Right lung (tissue), 5 donors: Measurements from ENCODE around the gene CDNF. TPM values are rescaled to one million over a fixed set of nuclear protein-coding genes. Genes with fewer than 3 reads are reported as not detected.
"Not testable (repeated sequence)": the region's sequence is repeated elsewhere in the genome, so short reads cannot be mapped to it uniquely, and the experiment has no call there.

Source experiments
- DNase-seq, 2 donors: peaks; one replicate each; pipeline ENCODE4 v3.0.0-alpha.2; 2013
- polyA plus RNA-seq, 5 donors: library from polyadenylated mRNA; unstranded; fragments of 120-200 nt; gene quantifications; one replicate each; pipeline versions ENCODE4 v1.2.1 to v1.2.3, GENCODE V29; 2013; ENCODE audit warnings: inconsistent platforms in 1 of 5, low replicate concordance in 1 of 5; ENCODE audit not compliant: insufficient read length in 5 of 5, insufficient read depth in 1 of 5

Gene CDNF
- polyA plus RNA-seq, 5 donors: 3.2 to 4.4 (median 3.5) TPM

DNA sequence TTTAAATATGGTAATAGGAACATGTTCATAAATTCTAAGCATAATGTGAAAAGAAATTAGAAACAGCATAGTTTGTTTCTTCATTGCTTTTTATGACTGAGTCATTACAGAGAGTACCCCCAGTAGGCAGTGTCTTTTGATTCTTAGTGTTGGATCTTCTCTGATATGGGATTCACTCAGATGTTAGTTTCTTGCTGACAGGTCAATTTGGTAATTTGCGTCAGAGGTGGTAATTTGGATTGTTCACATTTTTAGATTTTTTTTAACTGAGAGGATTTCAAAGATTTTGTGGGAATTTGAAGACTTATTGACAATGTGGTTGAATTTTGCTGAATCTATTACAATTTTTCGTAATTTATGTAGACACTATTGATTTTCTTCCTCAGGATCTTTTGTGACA lies 2.3 kb upstream of the CDNF start:
- no peak for DNase-seq

DNA sequence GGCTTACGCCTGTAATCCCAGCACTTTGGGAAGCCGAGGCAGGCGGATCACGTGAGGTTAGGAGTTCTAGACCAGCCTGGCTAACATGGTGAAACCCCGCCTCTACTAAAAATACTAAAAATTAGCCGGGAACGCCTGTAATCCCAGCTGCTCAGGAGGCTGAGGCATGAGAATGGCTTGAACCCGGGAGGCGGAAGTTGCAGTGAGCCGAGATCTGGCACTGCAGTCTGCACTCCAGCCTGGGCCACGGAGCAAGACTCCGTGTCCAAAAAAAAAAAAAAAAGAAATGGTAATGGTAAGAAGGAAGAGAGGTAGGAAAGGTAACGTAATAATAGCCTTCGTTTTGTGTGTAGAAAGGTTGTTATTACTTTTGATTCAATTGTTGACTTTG lies 1.5 kb upstream of the CDNF start:
- no peak for DNase-seq

DNA sequence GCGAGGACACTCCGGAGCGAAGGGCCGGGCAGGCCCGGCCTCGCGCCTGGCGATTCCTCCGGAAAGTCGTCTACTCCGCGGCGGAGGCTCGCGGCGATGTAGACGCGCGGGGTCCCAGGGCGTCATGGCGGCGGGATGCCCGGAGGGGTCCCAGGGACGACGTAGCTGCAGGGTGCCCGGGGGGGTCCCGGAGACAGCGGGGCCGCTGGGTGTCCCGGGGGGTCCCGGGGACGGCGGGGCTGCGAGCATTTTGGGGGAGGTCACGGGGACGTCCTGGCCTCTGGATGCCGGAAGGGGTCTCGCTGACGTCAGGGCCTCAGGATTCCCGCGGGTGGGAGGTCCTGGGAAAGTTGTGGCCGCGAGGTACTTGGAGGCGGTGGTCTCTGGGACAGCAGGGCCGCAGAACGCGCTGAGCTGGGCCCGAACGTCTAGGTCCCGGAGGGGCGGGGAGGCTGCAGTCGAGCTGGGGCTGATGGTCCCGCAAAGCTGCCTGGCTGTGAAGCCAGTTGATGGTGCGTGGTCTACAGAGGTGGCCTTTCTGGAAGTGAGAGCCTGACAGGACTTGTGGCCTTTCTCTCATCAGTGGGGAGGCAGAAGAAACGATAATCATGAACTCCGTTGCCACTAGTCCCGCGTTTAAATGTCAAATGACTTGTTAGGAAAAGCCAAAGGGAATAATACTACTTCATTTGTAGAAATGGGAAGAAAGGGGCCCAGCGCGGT lies 906 bp upstream of the CDNF start:
- DNase-seq: peak; percentile 40 to 51

DNA sequence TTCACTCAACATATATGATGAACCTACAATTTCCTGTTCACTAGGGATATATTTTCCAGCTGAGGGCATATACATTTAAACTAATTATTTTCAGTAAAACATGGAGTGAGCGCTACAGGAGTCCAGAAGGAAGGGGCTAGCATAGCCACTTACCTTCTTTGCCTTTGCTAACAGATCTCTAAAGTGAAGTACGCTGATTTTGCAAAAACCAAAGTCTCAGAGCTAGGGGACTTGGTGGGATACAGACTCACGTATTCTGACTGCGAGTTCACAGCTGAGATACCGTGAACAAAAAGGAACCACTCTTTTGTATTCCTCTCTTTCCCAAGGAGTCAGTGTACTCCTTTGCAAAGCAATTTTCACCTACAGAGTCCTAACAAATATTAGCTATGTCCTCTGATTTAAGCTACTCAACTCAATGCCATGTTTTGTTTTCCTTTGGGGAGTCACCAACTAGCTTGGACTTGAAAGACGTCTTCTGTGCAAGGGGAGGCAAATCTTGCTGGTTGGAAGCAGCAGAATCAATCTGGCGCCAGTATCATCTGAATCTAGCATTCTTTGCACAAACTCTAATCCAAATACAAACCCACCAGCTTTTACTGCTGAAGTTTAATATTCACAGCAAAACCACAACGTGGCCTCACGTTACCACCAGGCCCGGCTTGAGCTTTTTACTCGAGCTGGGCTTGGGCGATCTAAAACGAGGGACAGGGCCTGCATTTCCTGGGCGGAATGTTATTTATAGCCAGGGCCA lies 657 bp downstream of the CDNF start:
- DNase-seq: no peak

DNA sequence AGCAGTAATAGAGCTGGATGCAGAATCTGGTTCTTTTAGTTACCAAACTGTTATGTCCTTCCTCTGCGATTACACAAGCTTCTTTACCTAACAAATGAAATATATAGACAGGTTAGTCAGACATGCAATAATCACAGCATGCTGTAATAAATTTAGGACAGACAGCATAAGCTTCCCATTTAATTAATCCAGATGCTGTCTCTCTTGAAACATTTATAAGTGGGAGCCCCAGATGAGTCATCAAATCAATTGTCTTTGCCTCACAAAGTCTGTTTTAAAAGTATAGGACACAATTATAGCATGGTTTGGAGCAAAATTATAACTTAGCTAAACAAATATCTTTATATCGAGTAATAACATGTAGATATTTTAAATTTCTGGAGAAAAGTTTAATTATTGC lies 1.6 kb downstream of the CDNF start:
- DNase-seq: no peak

DNA sequence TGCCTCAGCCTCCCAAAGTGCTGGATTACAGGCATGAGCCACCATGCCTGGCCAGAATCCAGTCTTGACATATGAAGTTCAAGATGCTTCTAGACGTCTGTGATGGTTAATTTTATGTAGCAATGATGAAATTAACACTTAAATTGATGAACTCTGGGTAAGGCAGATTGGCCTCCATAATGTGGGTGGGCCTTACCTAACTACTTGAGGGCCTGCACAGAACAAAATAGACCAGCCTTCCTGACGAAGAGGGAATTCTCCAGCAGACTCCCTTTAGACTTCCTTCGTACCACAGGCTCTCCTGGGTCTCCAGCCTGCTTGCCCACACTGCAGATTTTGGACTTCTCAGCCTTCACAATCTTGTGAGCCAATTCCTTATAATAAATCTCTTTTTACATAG lies 4.7 kb downstream of the CDNF start:
- no peak for DNase-seq

DNA sequence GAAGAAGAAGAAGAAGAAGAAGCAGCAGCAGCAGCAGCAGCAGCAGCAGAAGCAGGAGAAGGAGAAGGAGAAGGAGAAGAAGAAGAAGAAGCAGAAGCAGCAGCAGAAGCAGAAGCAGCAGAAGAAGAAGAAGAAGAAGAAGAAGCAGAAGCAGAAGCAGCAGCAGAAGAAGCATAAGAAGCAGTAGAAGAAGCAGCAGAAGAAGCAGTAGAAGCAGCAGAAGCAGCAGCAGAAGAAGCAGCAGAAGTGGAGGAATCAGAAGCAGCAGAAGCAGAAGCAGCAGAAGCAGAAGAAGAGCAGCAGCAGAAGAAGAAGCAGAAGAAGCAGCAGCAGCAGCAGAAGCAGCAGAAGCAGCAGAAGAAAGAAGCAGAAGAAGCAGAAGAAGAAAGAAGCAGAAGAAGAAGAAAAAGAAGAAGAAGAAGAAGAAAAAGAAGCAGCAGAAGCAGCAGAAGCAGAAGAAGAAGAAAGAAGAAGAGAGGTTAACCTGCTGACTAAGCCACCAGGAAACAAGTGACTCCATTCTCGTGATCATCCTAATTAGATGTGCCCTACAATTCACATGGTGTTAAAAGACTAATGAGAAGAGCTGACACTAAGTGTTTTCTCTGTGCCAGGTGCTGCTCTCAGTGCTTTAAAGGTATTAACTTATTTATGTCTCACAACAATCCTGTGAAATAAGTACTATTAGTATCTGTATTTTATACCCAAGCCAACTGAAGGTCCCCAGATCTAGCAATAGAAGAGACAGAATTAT lies 11.6 kb downstream of the CDNF start:
- DNase-seq: no peak

DNA sequence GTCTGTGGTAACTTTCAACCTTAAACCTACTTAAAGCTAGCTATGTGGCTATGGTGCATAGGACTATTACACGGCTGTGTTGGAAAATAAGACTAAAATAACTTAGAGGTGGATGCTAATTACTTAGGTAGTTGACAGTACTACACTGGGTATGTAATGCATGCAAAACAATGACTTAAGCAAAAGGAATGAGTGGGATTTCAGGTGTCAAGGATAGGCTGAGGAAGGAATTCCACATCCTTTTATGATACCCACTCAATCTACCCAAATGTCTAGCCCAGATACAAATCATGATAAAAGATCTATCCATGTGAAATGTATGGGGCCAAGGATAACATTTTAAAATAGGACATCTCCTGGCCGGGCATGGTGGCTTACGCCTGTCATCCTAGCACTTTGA lies 13.9 kb downstream of the CDNF start:
- no peak for DNase-seq

DNA sequence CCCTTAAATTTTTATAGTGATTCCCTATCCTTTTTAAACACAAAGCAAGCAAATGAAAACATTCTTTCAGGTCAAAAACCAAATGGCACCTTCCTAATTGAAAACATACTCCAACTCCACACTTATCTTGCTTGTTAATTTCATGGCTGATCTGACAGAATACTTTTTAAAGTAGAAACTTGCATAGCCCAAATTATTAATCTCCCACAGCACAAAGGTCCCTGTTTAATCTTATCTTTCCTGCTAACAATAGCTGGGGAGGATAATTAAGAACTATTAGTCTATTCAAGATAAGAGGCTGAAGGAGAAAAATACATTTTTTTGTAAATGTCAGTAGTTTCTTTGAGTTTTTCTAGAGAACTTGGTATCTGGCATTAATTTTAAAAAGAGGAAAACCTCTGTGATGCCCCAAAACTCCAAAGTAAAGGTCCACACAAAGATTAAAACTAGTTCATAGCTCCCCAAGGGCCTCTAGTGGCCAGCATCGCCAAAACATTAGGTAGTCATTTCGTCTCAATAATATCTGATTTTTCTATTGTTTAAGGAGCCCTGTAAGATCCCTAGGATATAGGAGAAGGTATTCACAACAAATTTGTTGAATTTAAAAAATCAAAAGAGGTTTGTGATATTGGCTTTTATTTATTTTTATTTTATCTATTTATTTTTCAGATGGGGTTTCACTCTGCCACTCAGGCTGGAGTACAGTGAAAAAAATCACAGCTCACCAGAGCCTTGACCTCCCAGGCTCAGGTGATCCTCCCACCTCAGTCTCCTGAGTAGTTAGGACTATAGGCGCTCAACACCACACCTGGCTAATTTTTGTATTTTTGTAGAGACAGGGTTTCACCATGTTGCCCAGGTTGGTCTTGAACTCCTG lies 14.7 kb downstream of the CDNF start:
- DNase-seq: no peak

DNA sequence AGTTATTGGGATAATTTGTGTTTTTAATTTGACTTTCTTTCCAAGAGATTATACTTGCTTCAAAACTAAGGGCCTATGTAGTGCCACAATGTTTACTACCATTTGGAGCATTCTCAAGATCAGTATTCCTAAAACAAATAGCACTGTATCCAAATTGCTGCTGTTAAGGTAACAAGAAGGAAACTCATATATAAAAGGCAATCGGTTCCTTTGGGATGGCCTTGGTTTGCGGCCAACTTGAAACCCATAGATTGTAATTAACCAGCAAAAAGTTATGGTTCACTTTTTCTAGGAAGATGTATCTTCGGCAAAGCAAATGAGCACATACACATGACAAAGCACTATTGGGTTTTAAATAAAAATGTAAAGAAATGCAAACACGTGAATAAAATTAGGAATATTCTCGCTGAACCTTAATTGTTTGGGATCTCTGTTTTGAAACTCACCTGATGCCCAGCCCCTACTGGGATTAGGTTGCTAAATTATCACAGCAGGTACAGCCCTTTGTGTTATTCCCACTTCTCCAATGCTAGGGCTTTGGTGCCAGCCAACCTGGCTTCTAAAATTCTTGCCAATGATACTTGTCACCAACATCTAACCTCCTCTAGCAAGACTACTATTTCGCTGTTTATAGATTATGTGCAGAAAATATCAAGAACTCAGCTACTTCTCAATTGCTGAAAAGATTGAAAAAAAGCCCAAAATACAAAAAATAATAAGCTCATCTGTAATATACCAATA lies 16.0 kb downstream of the CDNF start:
- no peak for DNase-seq

DNA sequence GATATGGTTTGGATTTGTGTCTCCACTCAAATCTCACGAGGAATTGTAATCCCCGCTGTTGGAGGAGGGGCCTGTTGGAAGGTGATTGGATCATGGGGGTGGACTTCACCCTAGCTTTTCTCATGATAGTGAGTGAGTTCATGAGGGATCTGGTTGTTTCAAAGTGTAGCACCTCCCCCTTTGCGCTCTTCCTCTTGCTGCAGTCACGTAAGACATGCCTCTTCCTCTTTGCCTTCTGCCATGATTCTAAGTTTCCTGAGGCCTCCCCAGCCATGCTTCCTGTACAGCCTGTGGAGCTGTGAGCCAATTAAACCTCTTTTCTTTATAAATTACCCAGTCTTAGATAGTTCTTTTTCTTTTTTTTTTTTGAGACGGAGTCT lies 17.1 kb downstream of the CDNF start:
- DNase-seq: no peak

DNA sequence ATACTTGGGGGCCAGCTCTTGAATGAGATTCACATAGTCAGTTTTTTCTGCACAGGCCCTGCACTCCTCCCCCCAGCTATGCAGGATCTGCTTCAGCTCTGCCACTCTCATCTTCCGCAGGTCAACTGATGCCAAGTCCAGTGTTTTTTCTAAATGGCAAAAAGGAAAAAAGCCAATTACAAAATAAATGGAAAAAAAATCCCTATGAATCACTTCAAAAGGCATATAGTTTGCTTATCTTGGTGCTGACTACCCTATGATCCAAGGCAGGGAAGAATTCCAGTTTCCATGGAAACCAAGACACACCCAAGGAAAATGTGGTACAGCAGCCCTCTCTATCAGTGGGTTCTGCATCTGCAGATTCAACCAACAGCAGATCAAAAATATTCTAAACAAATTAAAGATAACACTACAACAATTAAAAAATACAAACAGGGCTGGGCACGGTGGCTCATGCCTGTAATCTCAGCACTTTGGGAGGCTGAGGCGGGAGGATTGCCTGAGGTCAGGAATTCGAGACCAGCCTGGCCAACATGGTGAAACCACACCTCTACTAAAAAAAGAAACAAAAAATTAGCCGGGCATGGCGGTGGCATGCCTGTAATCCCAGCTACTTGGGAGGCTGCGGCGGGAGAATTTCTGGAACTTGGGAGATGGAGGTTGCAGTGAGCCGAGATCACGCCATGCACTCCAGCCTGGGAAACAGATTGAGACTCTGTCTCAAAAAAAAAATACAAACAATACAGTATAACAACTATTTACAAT lies 17.6 kb downstream of the CDNF start:
- DNase-seq: no peak

DNA sequence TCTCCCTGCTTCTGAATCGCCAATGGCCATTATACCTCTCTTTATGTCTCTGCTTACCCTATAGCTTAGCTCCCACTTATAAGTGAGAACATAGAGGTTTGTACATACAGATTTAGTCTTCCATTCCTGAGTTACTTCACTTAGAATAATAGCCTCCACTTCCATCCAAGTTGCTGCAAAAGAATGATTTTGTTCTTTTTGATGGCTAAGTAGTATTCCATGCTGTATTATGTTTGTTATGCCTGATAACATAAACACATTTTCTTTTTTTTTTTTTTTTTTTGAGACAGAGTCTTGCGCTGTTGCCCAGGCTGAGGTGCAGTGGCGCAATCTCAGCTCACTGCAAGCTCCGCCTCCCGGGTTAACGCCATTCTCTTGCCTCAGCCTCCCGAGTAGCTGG lies 21.1 kb downstream of the CDNF start:
- DNase-seq: not testable (repeated sequence)

DNA sequence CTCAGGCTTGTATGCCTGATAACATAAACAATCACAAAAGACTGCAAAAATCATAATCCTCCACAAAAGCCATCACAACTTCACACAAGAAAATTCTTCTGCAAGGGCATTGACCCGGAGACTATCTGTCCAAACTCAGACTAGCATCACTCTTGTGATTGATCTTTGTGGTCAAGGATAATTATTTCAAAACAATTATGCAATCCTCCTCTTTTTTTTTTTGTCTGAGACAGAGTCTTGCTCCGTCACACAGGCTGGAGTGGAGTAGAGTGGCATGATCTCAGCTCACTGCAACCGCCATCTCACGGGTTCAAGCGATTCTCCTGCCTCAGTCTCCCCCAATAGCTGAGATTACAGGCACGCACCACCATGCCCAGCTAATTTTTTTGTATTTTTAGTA lies 22.2 kb downstream of the CDNF start:
- no peak for DNase-seq

DNA sequence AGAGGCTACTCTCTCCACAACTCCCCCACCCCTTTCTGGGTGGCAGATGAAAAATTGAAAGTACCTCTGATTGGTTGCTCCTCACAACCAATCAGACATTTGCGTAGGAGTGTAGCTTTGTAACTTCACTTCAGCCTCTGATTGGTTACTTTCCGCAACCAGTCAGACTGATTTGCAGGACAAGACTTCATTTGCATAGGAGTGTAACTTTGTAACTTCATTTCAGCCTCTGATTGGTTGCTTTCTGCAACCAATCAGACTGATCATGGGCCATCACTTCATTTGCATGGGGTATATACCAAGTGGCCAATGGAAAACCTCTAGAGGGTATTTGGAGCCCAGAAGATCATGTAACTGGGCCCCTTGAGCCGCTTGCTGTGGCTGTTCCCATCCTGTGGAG lies 25.6 kb downstream of the CDNF start:
- DNase-seq: no peak

DNA sequence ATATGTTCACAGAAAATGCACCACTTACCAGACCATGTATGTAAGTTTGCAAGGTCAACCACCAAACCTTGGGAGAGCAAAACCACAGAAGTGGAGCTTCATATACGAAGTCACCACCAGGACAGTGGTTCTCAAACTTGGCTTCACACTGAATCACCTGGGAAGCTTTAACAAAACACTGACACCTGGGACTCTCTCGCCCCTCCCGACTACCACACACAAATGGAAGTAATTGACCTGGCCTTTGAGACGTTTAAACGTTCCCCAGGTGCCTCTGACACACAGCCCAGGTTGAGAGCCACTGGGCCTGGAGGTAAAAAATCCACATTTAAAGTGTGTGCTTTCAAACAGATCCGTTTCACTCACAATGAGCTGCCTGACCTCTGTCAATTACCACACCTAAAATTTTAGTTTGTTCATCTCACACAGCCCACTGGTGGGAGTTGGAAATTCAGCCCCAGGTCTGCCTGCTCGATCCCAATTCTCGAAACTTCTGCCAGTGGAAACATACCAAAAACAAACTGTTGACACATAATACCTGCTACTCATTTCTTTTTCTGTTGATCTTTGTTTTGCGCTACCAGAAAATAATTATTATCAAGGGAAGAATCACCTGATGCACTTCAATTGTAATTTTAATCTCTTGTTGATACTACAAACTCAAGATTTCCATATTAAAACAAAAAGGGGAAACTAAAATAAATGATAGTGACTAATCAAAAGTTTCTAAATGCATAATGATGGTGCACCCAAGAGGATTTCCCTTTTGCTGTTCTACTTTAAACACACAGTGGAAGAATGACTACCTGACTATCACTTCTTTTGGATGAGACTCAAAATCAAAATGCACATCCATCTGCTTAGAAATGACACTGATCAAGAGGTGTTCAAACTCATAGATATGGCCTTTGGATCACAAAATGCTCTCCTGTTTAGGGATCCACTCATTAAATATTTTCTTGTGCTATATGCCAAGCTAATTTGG lies 26.6 kb downstream of the CDNF start:
- DNase-seq: no peak

DNA sequence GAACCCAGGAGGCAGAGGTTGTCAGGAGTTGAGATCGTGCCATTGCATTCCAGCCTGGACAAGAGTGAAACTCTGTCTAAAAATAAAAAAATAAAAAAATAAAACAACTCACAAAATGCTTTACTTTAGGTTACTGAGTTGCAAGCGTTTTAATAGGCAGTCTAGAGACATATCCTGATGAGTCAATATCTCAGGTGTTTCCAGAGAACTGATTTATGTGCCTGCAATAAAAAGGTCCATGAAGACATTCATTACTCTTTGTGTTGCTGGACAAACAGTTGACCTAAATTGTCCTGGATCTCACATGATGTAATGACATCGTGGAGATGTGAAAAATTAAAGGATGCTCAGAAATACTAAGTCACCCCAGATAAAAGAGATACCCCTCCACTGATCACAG lies 31.5 kb downstream of the CDNF start:
- DNase-seq: no peak

DNA sequence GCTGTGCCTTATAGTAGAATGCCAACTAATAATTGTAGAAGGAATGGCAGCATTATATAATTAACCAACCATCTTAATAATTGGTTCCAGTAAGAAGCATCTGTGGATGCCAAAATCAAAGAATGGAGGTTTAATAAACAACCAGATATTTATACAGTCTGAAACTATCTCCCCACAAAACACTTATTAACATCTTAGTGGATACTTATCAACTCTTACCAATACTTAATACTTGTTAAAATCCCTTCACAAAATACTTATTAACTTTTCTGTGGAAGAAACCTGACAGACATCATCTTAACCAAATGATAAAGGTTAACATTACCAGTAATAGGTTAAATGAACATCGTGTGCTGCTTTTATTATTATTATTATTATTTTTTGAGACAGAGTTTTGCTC lies 34.0 kb downstream of the CDNF start:
- no peak for DNase-seq

DNA sequence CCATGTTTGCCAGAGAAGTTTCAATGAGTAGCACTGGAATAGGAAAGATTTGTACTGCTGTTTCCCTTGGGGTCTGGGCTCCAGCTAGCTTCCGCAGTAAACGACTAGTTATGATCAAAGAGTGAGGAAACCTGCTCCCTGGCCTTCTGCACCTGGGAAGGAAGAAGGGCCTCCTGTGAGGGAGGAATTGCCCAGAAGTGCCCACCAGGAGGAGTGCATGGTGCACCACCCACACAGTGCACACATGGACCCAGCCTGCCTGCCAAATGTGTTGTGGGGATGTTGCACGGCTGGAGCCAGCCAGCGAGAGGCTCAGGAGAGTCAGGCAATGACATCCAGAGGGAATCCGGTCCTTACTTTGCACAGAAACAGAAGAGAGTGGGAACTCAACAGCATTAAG lies 36.1 kb downstream of the CDNF start:
- no peak for DNase-seq
